Endothelial cell (in vitro differentiated cells): ENCODE results near the gene SLAMF6. TPM values are rescaled to one million over a fixed set of nuclear protein-coding genes. Genes with fewer than 3 reads are reported as not detected.

Experiments used
- DNase-seq: peaks from one replicate; pipeline ENCODE4 v3.0.0; 2021; ENCODE audit warnings: low spot score
- H3K27ac Mint-ChIP-seq: one replicate; pipeline ENCODE4 v1.8.0; 2021; ENCODE audit warnings: mixed read lengths, inconsistent platforms; ENCODE audit not compliant: unreplicated experiment
- H3K27me3 Mint-ChIP-seq: one replicate; pipeline ENCODE4 v1.8.0; 2021; ENCODE audit warnings: mild to moderate bottlenecking, moderate library complexity, mixed read lengths, inconsistent platforms; ENCODE audit not compliant: unreplicated experiment
- H3K36me3 Mint-ChIP-seq: one replicate; pipeline ENCODE4 v1.8.0; 2021; ENCODE audit warnings: mild to moderate bottlenecking, low read depth, mixed read lengths, inconsistent platforms; ENCODE audit not compliant: unreplicated experiment
- H3K4me1 Mint-ChIP-seq: one replicate; pipeline ENCODE4 v1.8.0; 2021; ENCODE audit warnings: mild to moderate bottlenecking, mixed read lengths, inconsistent platforms; ENCODE audit not compliant: unreplicated experiment
- H3K4me3 Mint-ChIP-seq: one replicate; pipeline ENCODE4 v1.8.0; 2021; ENCODE audit warnings: mild to moderate bottlenecking, mixed read lengths, inconsistent platforms; ENCODE audit not compliant: unreplicated experiment
- H3K9me3 Mint-ChIP-seq: one replicate; pipeline ENCODE4 v1.8.0; 2021; ENCODE audit warnings: mixed read lengths, inconsistent platforms; ENCODE audit not compliant: unreplicated experiment
- CTCF ChIP-seq: fragments of 200-600 bp; sonication (generic); IDR thresholded peaks from one replicate; pipeline ENCODE4 v1.5.0; 2021; ENCODE audit warnings: antibody characterized with exemption; ENCODE audit not compliant: unreplicated experiment
- total RNA-seq: library from RNA; stranded (reverse); fragmentation: NEBNext Ultra II Directional; extraction: Animal tissue kit (Norgen Biotek cat#: 25700); gene quantifications from one replicate; pipeline ENCODE4 v1.2.1, GENCODE V29; 2021; ENCODE audit not compliant: unreplicated experiment

The SLAMF6 gene
- total RNA-seq, 1 donor from 2014 or later = not detected

- Mint-ChIP-seq H3K36me3 (no peaks in the 10 kb centered on the region), H3K27me3 (no peaks in the 10 kb centered on the region), H3K4me1 (no peaks in the 10 kb centered on the region), H3K27ac (no peak overlapping the region), H3K9me3 (no peaks in the 10 kb centered on the region), H3K4me3 (no peak overlapping the region)
- no peak for TF ChIP-seq CTCF
- DNase-seq = no peak
These were observed 35.8 kb upstream of the SLAMF6 start for GRCh38 chr1:160558660-160559380.

- H3K27me3 Mint-ChIP-seq = peaks cover 2% of the 10 kb centered on the region
- no peak for TF ChIP-seq CTCF
These were observed 30.7 kb upstream of the SLAMF6 start for GRCh38 chr1:160553778-160554177.

GRCh38 chr1:160552425-160552824, 29.4 kb upstream of the SLAMF6 start:
- peaks cover 7% of the 10 kb centered on the region for H3K4me1 Mint-ChIP-seq

More at GRCh38 chr1:160553778-160554177, 30.7 kb upstream of the SLAMF6 start:
- no peaks in the 10 kb centered on the region for H3K36me3 Mint-ChIP-seq
- peaks cover 6% of the 10 kb centered on the region for H3K4me1 Mint-ChIP-seq
- no peak for DNase-seq
- no peaks in the 10 kb centered on the region for H3K9me3 Mint-ChIP-seq
- H3K4me3 Mint-ChIP-seq = no peak overlapping the region
- H3K27ac Mint-ChIP-seq = no peak overlapping the region

DNA sequence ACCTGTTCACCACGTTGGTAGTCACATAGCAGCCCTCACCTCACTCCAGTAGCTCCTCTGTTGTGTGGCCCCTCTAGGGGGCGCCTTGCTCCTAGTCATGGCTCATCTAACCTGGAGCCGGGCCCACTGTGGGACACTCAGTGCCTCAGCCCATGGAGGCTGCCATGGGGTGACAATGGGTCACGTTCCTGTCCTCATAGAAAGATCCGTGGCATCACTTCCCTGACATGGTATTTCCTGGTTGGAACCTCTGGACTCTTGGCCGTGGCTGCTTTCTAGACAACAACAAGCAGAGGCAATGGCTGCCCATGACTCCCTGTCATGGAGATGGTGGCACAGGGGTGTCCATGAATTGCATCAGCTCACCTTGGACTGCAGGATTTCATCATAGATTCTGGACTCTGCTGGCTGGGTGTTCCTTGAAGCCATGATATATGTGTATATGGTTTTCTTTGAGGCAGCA, 27.5 kb upstream of the SLAMF6 start:
- TF ChIP-seq CTCF = no peak
- no peaks in the 10 kb centered on the region for H3K36me3 Mint-ChIP-seq
- H3K4me3 Mint-ChIP-seq = no peak overlapping the region
- no peak for DNase-seq
- H3K27me3 Mint-ChIP-seq = peaks cover 2% of the 10 kb centered on the region
- H3K4me1 Mint-ChIP-seq = peaks cover 7% of the 10 kb centered on the region
- no peaks in the 10 kb centered on the region for H3K9me3 Mint-ChIP-seq
- no peak overlapping the region for H3K27ac Mint-ChIP-seq

More at GRCh38 chr1:160552425-160552824, 29.4 kb upstream of the SLAMF6 start:
- no peak for DNase-seq
- no peaks in the 10 kb centered on the region for H3K36me3 Mint-ChIP-seq
- H3K9me3 Mint-ChIP-seq = no peaks in the 10 kb centered on the region
- no peak overlapping the region for H3K4me3 Mint-ChIP-seq
- no peak for TF ChIP-seq CTCF
- H3K27ac Mint-ChIP-seq = no peak overlapping the region
- H3K27me3 Mint-ChIP-seq = peaks cover 2% of the 10 kb centered on the region

- peaks cover 2% of the 10 kb centered on the region for H3K27me3 Mint-ChIP-seq
- no peak overlapping the region for H3K4me3 Mint-ChIP-seq
- no peak for DNase-seq
- no peak for TF ChIP-seq CTCF
- no peaks in the 10 kb centered on the region for H3K9me3 Mint-ChIP-seq
- H3K4me1 Mint-ChIP-seq = peaks cover 7% of the 10 kb centered on the region
- H3K27ac Mint-ChIP-seq = peak overlapping the region; percentile 42
- no peaks in the 10 kb centered on the region for H3K36me3 Mint-ChIP-seq
These were observed 26.6 kb upstream of the SLAMF6 start for GRCh38 chr1:160549665-160550006.
